Measurements from ENCODE around the gene LAMA3.

LAMA3 gene

GRCh38 chr18:23878336-23878900 is 189.2 kb downstream of the LAMA3 start:
- no peak for DNase-seq (ENCODE audit: low read depth in 3 of 3)

DNA sequence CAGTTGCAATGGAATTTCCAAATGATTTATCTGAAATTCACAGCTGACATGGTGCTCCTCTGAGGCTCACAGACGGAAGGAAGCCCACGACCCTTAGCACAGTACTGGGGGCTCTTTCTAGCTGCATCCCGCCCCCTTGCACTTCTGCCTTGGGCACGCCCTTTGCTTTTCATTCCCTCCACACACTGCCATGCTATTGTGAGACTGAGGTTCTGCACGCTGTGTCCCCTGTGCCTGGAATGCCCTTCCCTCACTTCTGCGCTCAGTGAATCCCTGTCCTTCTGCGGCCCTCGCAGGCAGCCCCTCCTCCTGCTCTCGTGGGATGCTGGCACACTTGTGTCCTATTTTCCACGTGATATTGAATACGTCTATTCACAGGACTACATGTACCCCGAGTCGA is 189.9 kb downstream of the LAMA3 start:
- no peak for DNase-seq (ENCODE audit: low read depth in 3 of 3)

- DNase-seq (ENCODE audit: low read depth in 3 of 3): no peak
These were observed 190.3 kb downstream of the LAMA3 start for GRCh38 chr18:23879544-23879943.

GRCh38 chr18:23879966-23880565 is 190.8 kb downstream of the LAMA3 start:
- DNase-seq (ENCODE audit: low read depth in 3 of 3): no peak

- DNase-seq (ENCODE audit: low read depth in 3 of 3): no peak
These were observed 191.8 kb downstream of the LAMA3 start for GRCh38 chr18:23880931-23881617.

DNA sequence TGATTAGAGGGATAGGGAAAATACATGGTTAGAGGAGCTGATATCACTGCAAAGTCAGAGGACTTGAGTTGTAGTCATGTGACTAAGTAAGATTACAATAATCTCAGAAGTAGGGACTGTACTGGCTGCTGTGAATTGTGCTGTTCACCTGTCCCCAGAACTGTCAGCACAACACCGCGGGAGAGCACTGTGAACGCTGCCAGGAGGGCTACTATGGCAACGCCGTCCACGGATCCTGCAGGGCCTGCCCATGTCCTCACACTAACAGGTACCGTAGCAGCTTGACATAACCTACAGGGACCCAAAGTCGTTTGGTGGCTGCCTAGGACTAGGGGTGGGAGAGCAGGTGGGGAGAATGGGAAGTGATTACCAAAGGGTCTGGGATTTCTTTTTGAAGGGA is 192.5 kb downstream of the LAMA3 start:
- DNase-seq (ENCODE audit: low read depth in 3 of 3): no peak

GRCh38 chr18:23882616-23883276 is 193.5 kb downstream of the LAMA3 start:
- no peak for DNase-seq (ENCODE audit: low read depth in 3 of 3)

DNA sequence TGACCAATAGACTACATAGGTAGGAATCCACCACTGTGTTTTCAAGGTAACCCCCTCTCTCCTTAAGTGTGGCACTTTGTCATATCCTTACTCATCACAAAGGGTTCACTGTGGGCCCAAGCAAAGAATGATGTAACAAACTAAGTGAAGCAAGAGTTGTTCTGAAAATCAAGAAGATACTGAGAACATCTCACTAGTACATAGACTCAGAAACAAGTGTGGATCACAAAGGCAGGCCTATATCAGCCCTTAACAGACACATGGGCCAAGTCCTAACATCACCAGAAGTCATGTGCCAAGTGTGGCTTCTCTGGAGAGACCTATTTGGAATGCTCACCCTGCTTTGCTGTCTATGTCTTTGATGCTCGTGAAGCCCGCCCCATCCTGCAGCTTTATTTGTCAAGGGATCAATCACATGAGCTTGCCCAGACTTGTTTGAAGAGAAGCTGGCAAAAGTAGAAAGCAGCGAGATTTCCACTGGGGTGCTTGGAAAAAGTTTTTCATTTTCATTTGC is 194.1 kb downstream of the LAMA3 start:
- DNase-seq (ENCODE audit: low read depth in 3 of 3): no peak

GRCh38 chr18:23884681-23885375 is 195.6 kb downstream of the LAMA3 start:
- DNase-seq (ENCODE audit: low read depth in 3 of 3): no peak

GRCh38 chr18:23885750-23886149 is 196.5 kb downstream of the LAMA3 start:
- no peak for DNase-seq (ENCODE audit: low read depth in 3 of 3)

GRCh38 chr18:23887035-23887434 is 197.8 kb downstream of the LAMA3 start:
- DNase-seq (ENCODE audit: low read depth in 3 of 3): no peak

DNA sequence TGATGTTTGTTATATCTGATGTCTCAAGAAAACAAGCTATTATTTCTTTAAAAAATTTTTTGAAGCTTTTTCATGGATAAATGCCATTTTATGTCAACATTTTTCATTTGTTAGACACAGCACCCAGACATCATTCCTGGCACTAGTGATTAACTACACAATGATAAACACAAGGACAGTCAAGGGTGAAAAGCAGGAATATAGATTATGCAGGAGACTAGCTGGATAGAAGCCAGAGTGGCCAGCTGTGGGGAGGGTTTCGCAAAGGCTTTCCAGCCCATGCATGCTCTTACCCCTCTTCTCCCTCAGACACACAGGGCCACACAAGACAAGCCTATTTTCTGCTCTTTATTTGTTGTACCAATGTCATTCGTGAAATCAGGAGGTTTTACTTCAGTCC is 198.2 kb downstream of the LAMA3 start:
- DNase-seq (ENCODE audit: low read depth in 3 of 3): no peak

DNA sequence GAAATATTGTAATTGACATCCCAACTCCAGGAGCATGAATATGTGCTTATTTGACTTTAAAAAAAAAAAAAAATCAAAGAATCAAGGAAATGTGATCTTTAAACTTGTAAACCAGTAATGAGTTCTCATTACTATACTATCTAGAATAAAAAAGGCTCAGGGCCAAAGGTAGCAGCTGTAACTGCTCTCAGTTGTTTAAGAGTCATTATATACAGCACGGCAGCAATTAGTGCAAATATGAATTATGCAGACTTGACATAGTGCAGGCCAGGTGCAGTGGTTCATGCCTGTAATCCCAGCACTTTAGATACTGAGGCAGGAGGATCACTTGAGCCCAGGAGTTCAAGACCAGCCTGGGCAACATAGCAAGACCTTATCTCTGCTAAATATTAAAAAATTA is 199.6 kb downstream of the LAMA3 start:
- DNase-seq (ENCODE audit: low read depth in 3 of 3): no peak

DNA sequence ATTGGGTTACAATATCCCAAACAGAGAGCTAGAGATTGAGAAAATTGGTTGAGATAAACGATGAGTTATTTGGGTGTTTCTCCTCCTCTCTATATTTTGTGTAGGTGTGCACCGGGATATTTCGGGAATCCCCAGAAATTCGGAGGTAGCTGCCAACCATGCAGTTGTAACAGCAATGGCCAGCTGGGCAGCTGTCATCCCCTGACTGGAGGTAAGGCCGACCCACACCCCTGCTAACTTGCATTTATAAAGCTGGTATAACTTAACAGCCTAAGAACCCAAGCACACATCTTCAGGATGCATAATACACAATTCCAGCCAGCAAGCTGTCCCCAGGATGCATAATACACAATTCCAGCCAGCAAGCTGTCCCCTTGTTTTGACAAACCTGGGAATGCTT is 200.7 kb downstream of the LAMA3 start:
- no peak for DNase-seq (ENCODE audit: low read depth in 3 of 3)

GRCh38 chr18:23890589-23890988 is 201.3 kb downstream of the LAMA3 start:
- DNase-seq (ENCODE audit: low read depth in 3 of 3): no peak

GRCh38 chr18:23893653-23894052 is 204.4 kb downstream of the LAMA3 start:
- no peak for DNase-seq (ENCODE audit: low read depth in 3 of 3)

DNA sequence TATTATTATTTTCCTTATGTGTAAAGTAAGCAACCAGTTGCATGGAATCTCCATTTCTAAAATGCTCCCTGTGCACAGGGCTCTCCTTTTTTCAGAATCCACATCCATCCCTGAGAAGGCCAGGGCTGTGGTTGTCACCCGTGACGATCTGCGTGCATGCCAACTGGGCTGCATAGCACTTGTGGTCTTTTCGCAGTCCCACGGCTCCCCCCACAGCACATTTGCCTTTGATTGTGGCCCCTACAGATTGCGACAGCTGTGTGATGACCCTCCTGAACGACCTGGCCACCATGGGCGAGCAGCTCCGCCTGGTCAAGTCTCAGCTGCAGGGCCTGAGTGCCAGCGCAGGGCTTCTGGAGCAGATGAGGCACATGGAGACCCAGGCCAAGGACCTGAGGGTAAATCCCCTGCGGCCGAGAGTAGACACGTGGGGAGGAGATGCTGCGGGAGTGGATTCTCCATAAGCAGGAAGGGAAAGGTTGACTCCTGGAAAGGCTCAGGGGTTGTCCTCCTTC is 205.5 kb downstream of the LAMA3 start:
- no peak for DNase-seq (ENCODE audit: low read depth in 3 of 3)

DNA sequence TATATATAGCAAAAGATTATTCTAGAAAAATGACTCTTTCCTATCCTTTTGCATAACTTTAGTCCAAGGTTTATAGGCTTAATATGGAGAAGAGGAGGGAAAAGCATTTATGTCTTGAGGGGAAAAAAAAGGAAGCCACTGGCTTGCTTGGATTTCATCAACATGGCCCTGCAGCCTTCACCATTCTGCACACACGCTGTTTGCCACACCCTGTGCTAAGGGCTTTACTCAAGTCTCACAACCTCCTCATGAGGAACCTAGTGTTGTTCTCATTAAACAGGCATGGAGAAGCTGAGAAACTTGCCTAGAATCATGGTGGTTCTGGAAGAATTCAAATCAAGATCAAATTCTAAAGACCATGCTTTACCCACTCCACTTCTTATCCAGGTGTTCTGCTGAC is 208.0 kb downstream of the LAMA3 start:
- no peak for DNase-seq (ENCODE audit: low read depth in 3 of 3)

- DNase-seq (ENCODE audit: low read depth in 3 of 3): no peak
These were observed 208.5 kb downstream of the LAMA3 start for GRCh38 chr18:23897733-23898132.

- DNase-seq (ENCODE audit: low read depth in 3 of 3): no peak
These were observed 211.7 kb downstream of the LAMA3 start for GRCh38 chr18:23900994-23901393.

GRCh38 chr18:23902396-23902795 is 213.1 kb downstream of the LAMA3 start:
- DNase-seq (ENCODE audit: low read depth in 3 of 3): no peak

GRCh38 chr18:23903971-23904370 is 214.7 kb downstream of the LAMA3 start:
- no peak for DNase-seq (ENCODE audit: low read depth in 3 of 3)

All from stimulated activated CD4-positive, alpha-beta T cell treated with anti-CD3 and anti-CD28 coated beads, TNF-alpha, amount 100 ng/mL, for 24 hours (primary cell).